ENCODE data around the gene RBM4B. TPM values are rescaled to one million over a fixed set of nuclear protein-coding genes. Genes with fewer than 3 reads are reported as not detected.

RBM4B gene
- total RNA-seq, 1 donor, result 19.2 TPM

- Histone ChIP-seq H3K9me3 (ENCODE audit: low read depth, low read length) (peaks cover 4% of the 10 kb centered on the region), H3K36me3 (ENCODE audit: insufficient read depth, low read length) (no peaks in the 10 kb centered on the region), H3K27ac (ENCODE audit: low read depth, low read length) (no peak overlapping the region), H2AFZ (ENCODE audit: low read length) (no peak overlapping the region), H3K4me3 (ENCODE audit: insufficient read depth, low read length) (no peak overlapping the region), H3K27me3 (ENCODE audit: insufficient read depth, low read length) (no peaks in the 10 kb centered on the region), H4K20me1 (ENCODE audit: insufficient read depth, low read length) (no peaks in the 10 kb centered on the region), H3K4me1 (ENCODE audit: insufficient read depth, low read length) (no peaks in the 10 kb centered on the region), H3K4me2 (ENCODE audit: insufficient read depth, low read length) (no peak overlapping the region), H3K79me2 (ENCODE audit: insufficient read depth, low read length) (no peaks in the 10 kb centered on the region)
- no peak for TF ChIP-seq CTCF (IDR thresholded peaks at IDR 0.05; ENCODE audit: extremely low read depth, low read depth, low read length)
- peak; percentile 55 for DNase-seq (ENCODE audit: insufficient read length, low spot score, missing footprints)
These were observed 20.3 kb upstream of the RBM4B start for GRCh38 chr11:66697988-66698387.

GRCh38 chr11:66696146-66696545 lies 18.5 kb upstream of the RBM4B start:
- Histone ChIP-seq H4K20me1 (ENCODE audit: insufficient read depth, low read length) (no peaks in the 10 kb centered on the region), H3K36me3 (ENCODE audit: insufficient read depth, low read length) (no peaks in the 10 kb centered on the region), H3K79me2 (ENCODE audit: insufficient read depth, low read length) (no peaks in the 10 kb centered on the region), H3K4me3 (ENCODE audit: insufficient read depth, low read length) (no peak overlapping the region), H3K27ac (ENCODE audit: low read depth, low read length) (no peak overlapping the region), H2AFZ (ENCODE audit: low read length) (no peak overlapping the region), H3K4me1 (ENCODE audit: insufficient read depth, low read length) (no peaks in the 10 kb centered on the region), H3K9me3 (ENCODE audit: low read depth, low read length) (peaks cover 4% of the 10 kb centered on the region), H3K4me2 (ENCODE audit: insufficient read depth, low read length) (no peak overlapping the region), H3K27me3 (ENCODE audit: insufficient read depth, low read length) (no peaks in the 10 kb centered on the region)
- DNase-seq (ENCODE audit: insufficient read length, low spot score, missing footprints), result peak; percentile 2
- no peak for TF ChIP-seq CTCF (IDR thresholded peaks at IDR 0.05; ENCODE audit: extremely low read depth, low read depth, low read length)

- Histone ChIP-seq H3K4me1 (ENCODE audit: insufficient read depth, low read length) (no peaks in the 10 kb centered on the region), H3K27ac (ENCODE audit: low read depth, low read length) (no peak overlapping the region), H3K4me3 (ENCODE audit: insufficient read depth, low read length) (no peak overlapping the region), H4K20me1 (ENCODE audit: insufficient read depth, low read length) (no peaks in the 10 kb centered on the region), H3K9me3 (ENCODE audit: low read depth, low read length) (peaks cover 4% of the 10 kb centered on the region), H3K36me3 (ENCODE audit: insufficient read depth, low read length) (no peaks in the 10 kb centered on the region), H3K79me2 (ENCODE audit: insufficient read depth, low read length) (no peaks in the 10 kb centered on the region), H3K27me3 (ENCODE audit: insufficient read depth, low read length) (no peaks in the 10 kb centered on the region), H2AFZ (ENCODE audit: low read length) (no peak overlapping the region), H3K4me2 (ENCODE audit: insufficient read depth, low read length) (no peak overlapping the region)
- peak; percentile 100 for TF ChIP-seq CTCF (IDR thresholded peaks at IDR 0.05; ENCODE audit: extremely low read depth, low read depth, low read length)
- DNase-seq (ENCODE audit: insufficient read length, low spot score, missing footprints), result peak; percentile 100
These were observed 17.1 kb upstream of the RBM4B start for GRCh38 chr11:66694732-66695207.

GRCh38 chr11:66694056-66694410 lies 16.3 kb upstream of the RBM4B start:
- no peaks in the 10 kb centered on the region for H3K79me2 ChIP-seq (ENCODE audit: insufficient read depth, low read length)
- no peak overlapping the region for H3K27ac ChIP-seq (ENCODE audit: low read depth, low read length)
- peak; percentile 66 for DNase-seq (ENCODE audit: insufficient read length, low spot score, missing footprints)
- H3K27me3 ChIP-seq (ENCODE audit: insufficient read depth, low read length), result no peaks in the 10 kb centered on the region
- no peak overlapping the region for H3K4me2 ChIP-seq (ENCODE audit: insufficient read depth, low read length)
- no peaks in the 10 kb centered on the region for H3K9me3 ChIP-seq (ENCODE audit: low read depth, low read length)
- H3K36me3 ChIP-seq (ENCODE audit: insufficient read depth, low read length), result no peaks in the 10 kb centered on the region
- no peak overlapping the region for H2AFZ ChIP-seq (ENCODE audit: low read length)
- no peak overlapping the region for H3K4me3 ChIP-seq (ENCODE audit: insufficient read depth, low read length)
- TF ChIP-seq CTCF (IDR thresholded peaks at IDR 0.05; ENCODE audit: extremely low read depth, low read depth, low read length), result no peak
- no peaks in the 10 kb centered on the region for H4K20me1 ChIP-seq (ENCODE audit: insufficient read depth, low read length)
- no peaks in the 10 kb centered on the region for H3K4me1 ChIP-seq (ENCODE audit: insufficient read depth, low read length)

All from osteoblast (primary cell).